Measurements from ENCODE around the gene KIF18B. TPM values are rescaled to one million over a fixed set of nuclear protein-coding genes. Genes with fewer than 3 reads are reported as not detected.

The KIF18B gene
- total and polyA plus RNA-seq, 2 of the 13 experiments (the other 11 are each of a cell fraction or from before 2014, with no cell fraction given) = 15.2 to 15.3 TPM

GRCh38 chr17:44981221-44981968 lies 33.8 kb upstream of the KIF18B start:
- Histone ChIP-seq H3K9me3 (ENCODE audit: low read length) (no peaks in the 10 kb centered on the region), H2AFZ (ENCODE audit: low read length) (no peak overlapping the region), H3K79me2 (ENCODE audit: insufficient read depth, low read length) (no peaks in the 10 kb centered on the region), H3K4me3 (replicated peaks in 1 of 3; ENCODE audit: insufficient read depth in 1 of 3, low read depth in 2 of 3, low read length in 3 of 3) (peak overlapping the region; percentile 5 to 25 (median 11); a peak in 4 of 6 replicates), H3K4me2 (ENCODE audit: low read depth, low read length) (peak overlapping the region; percentile 58), H4K20me1 (ENCODE audit: insufficient read depth, low read length) (no peaks in the 10 kb centered on the region), H3K27ac (ENCODE audit: extremely low read length, insufficient read depth, low read length) (no peak overlapping the region), H3K27me3 (ENCODE audit: control insufficient read depth in 1 of 2, insufficient read depth in 2 of 2, low read length in 2 of 2) (peaks cover 10 to 46% of the 10 kb centered on the region in 2 experiments), H3K4me1 (ENCODE audit: insufficient read depth, low read length) (peaks cover 30% of the 10 kb centered on the region), H3K9ac (ENCODE audit: insufficient read depth, low read depth, low read length) (no peak overlapping the region; the same call in 1 of the 2 replicates), H3K36me3 (replicated peaks in 1 of 2; ENCODE audit: control insufficient read depth in 1 of 2, insufficient read depth in 2 of 2, low read length in 2 of 2) (no peaks in the 10 kb centered on the region)
- DNase-seq (ENCODE audit: low spot score) (peak; percentile 67), ATAC-seq (peak; percentile 55), FAIRE-seq (peak; percentile 74)
- in situ Hi-C loops (cut with HindIII; ENCODE audit: extremely low pct_ligation_motif_present, low pct_unique_long_range_greater_than_20kb) (no loop called here), intact Hi-C loops (cut with micrococcal nuclease; ENCODE audit: unreplicated experiment) (loop anchor here (1.0 kb wide), 1 partner anchor 9 kb away; no protein-coding TSS in a partner anchor)
- ChIA-PET POLR2A (interaction anchor here (1.1 to 2.8 kb wide), 2 partner anchors 10 to 13 kb away, joined by 3 to 10 read pairs; partner anchors contain the start of gene C1QL1), CTCF (ENCODE audit: low intra/inter-chr PET ratio, low total read pairs) (no interaction called here)
- WGBS (ENCODE audit: low lambda C conversion rate) = 1% methylated on average over 12 of the region's 12 CpGs
- no TSS peak for BruUV-seq (replicated peaks)
- TF ChIP-seq TGIF2 (CRISPR knock-in tag; IDR thresholded peaks at IDR 0.05) (peak; percentile 46; the same call in 1 of the 2 replicates), POGZ (CRISPR knock-in tag; IDR thresholded peaks at IDR 0.05) (0 out of 2 replicates have a peak, but pooled peaks have one; percentile 19), CEBPG (CRISPR knock-in tag; IDR thresholded peaks at IDR 0.05) (peak; percentile 93), ATF1 (CRISPR knock-in tag; IDR thresholded peaks at IDR 0.05) (peak; percentile 35; the same call in 1 of the 2 replicates), IRX3 (CRISPR knock-in tag; IDR thresholded peaks at IDR 0.05; ENCODE audit: borderline replicate concordance, low read depth) (no peak), ZNF891 (CRISPR knock-in tag; IDR thresholded peaks at IDR 0.05) (no peak), ZNF619 (CRISPR knock-in tag; IDR thresholded peaks at IDR 0.05) (no peak), SKI (IDR thresholded peaks at IDR 0.05; ENCODE audit: partially characterized antibody) (no peak), ZNF883 (CRISPR knock-in tag; IDR thresholded peaks at IDR 0.05; ENCODE audit: not compliant biosample characterization) (no peak), ZNF354B (CRISPR knock-in tag; IDR thresholded peaks at IDR 0.05) (no peak), MTERF4 (CRISPR knock-in tag; IDR thresholded peaks at IDR 0.05) (no peak), FOXA1 (IDR thresholded peaks at IDR 0.05) (no peak), FOXA1 (CRISPR knock-in tag; IDR thresholded peaks at IDR 0.05) (peak; percentile 69), ZNF432 (CRISPR knock-in tag; IDR thresholded peaks at IDR 0.05; ENCODE audit: borderline replicate concordance) (no peak), ZNF337 (CRISPR knock-in tag; IDR thresholded peaks at IDR 0.05; ENCODE audit: borderline replicate concordance, low read depth) (no peak), ZBTB33 (CRISPR knock-in tag; IDR thresholded peaks at IDR 0.05) (no peak), ZBTB20 (CRISPR knock-in tag; IDR thresholded peaks at IDR 0.05; ENCODE audit: borderline replicate concordance, low read depth) (peak; percentile 55; the same call in 1 of the 2 replicates), CBX1 (IDR thresholded peaks at IDR 0.05; ENCODE audit: low read depth) (no peak), XBP1 (CRISPR knock-in tag; IDR thresholded peaks at IDR 0.05) (0 out of 2 replicates have a peak, but pooled peaks have one; percentile 37), ZNF567 (CRISPR knock-in tag; IDR thresholded peaks at IDR 0.05; ENCODE audit: borderline replicate concordance) (no peak), ZBTB25 (CRISPR knock-in tag; IDR thresholded peaks at IDR 0.05) (0 out of 2 replicates have a peak, but pooled peaks have one; percentile 22)
